ENCODE results near the gene RAPGEF3. TPM values are rescaled to one million over a fixed set of nuclear protein-coding genes. Genes with fewer than 3 reads are reported as not detected.

Gene RAPGEF3
- total RNA-seq, 6 experiments from 2014 or later, result 2.0 to 4.1 (median 3.1) TPM

GRCh38 chr12:47794679-47795078 lies 36.0 kb upstream of the RAPGEF3 start:
- H3K27ac Mint-ChIP-seq, result no peak overlapping the region
- H3K9me3 Mint-ChIP-seq, result no peaks in the 10 kb centered on the region
- H3K36me3 Mint-ChIP-seq (ENCODE audit: low read depth), result peaks cover 17% of the 10 kb centered on the region
- H3K4me3 Mint-ChIP-seq, result no peak overlapping the region
- peaks cover 6% of the 10 kb centered on the region; the same call in 1 of the 2 replicates for H3K4me1 Mint-ChIP-seq (ENCODE audit: low read depth)
- TF ChIP-seq CTCF (IDR thresholded peaks at IDR 0.05), result no peak
- H3K27me3 Mint-ChIP-seq (ENCODE audit: insufficient read depth), result peaks cover 3% of the 10 kb centered on the region; the same call in 1 of the 2 replicates
- no peak for DNase-seq

- H3K36me3 Mint-ChIP-seq (ENCODE audit: low read depth), result peaks cover 17% of the 10 kb centered on the region
- DNase-seq, result no peak
Observed at GRCh38 chr12:47793015-47793681, 34.5 kb upstream of the RAPGEF3 start.

GRCh38 chr12:47791874-47792273 lies 33.2 kb upstream of the RAPGEF3 start:
- Mint-ChIP-seq H3K27ac (no peak overlapping the region), H3K36me3 (ENCODE audit: low read depth) (peaks cover 17% of the 10 kb centered on the region), H3K9me3 (no peaks in the 10 kb centered on the region), H3K4me1 (ENCODE audit: low read depth) (no peaks in the 10 kb centered on the region), H3K4me3 (no peak overlapping the region), H3K27me3 (ENCODE audit: insufficient read depth) (peaks cover 2% of the 10 kb centered on the region; the same call in 1 of the 2 replicates)
- TF ChIP-seq CTCF (IDR thresholded peaks at IDR 0.05), result no peak
- DNase-seq, result no peak

More at GRCh38 chr12:47793015-47793681, 34.5 kb upstream of the RAPGEF3 start:
- Mint-ChIP-seq H3K27ac (no peak overlapping the region), H3K9me3 (no peaks in the 10 kb centered on the region), H3K27me3 (ENCODE audit: insufficient read depth) (peaks cover 3% of the 10 kb centered on the region; the same call in 1 of the 2 replicates), H3K4me1 (ENCODE audit: low read depth) (no peaks in the 10 kb centered on the region), H3K4me3 (no peak overlapping the region)
- TF ChIP-seq CTCF (IDR thresholded peaks at IDR 0.05), result no peak

GRCh38 chr12:47791351-47791746 lies 32.7 kb upstream of the RAPGEF3 start:
- TF ChIP-seq CTCF (IDR thresholded peaks at IDR 0.05), result no peak
- Mint-ChIP-seq H3K4me3 (no peak overlapping the region), H3K36me3 (ENCODE audit: low read depth) (peaks cover 17% of the 10 kb centered on the region), H3K4me1 (ENCODE audit: low read depth) (no peaks in the 10 kb centered on the region), H3K27ac (no peak overlapping the region), H3K27me3 (ENCODE audit: insufficient read depth) (peaks cover 2% of the 10 kb centered on the region; the same call in 1 of the 2 replicates), H3K9me3 (no peaks in the 10 kb centered on the region)
- no peak for DNase-seq

- peaks cover 2% of the 10 kb centered on the region for H3K27me3 Mint-ChIP-seq (ENCODE audit: insufficient read depth)
- no peak for TF ChIP-seq CTCF (IDR thresholded peaks at IDR 0.05)
- H3K9me3 Mint-ChIP-seq, result no peaks in the 10 kb centered on the region
- no peak overlapping the region for H3K4me3 Mint-ChIP-seq
- H3K27ac Mint-ChIP-seq, result no peak overlapping the region
- H3K36me3 Mint-ChIP-seq (ENCODE audit: low read depth), result peaks cover 17% of the 10 kb centered on the region
- no peaks in the 10 kb centered on the region for H3K4me1 Mint-ChIP-seq (ENCODE audit: low read depth)
- no peak for DNase-seq
Observed at GRCh38 chr12:47790676-47791350, 32.1 kb upstream of the RAPGEF3 start.

All from HFFc6 (cell line).